GM23338 (cell line): Measurements from ENCODE around the gene TXNRD1. TPM values are rescaled to one million over a fixed set of nuclear protein-coding genes. Genes with fewer than 3 reads are reported as not detected.

Experiments used
- ATAC-seq: fragments of 200-7000 bp; cut with Tn5 transposase; 3 replicates; pipeline ENCODE4 v1.9.1; 2020
- DNase-seq: peaks from one replicate; pipeline ENCODE4 v3.0.0-alpha.2; 2015; ENCODE audit warnings: low spot score
- H2AFZ ChIP-seq: fragments of 200-600 bp; sonication (generic); 2 replicates; pipeline ENCODE4 v1.8.0; 2016; ENCODE audit warnings: antibody characterized with exemption, mild to moderate bottlenecking, moderate library complexity
- H3F3A ChIP-seq: fragments of 200-600 bp; sonication (generic); replicated peaks from 2 replicates; pipeline ENCODE4 v1.8.0; 2017; ENCODE audit warnings: antibody characterized with exemption, mixed run types, low read depth
- H3K27ac ChIP-seq: fragments of 200-600 bp; sonication (generic); 2 replicates; pipeline ENCODE4 v1.6.1; 2016; ENCODE audit warnings: low read depth
- H3K27me3 ChIP-seq: fragments of 200-600 bp; sonication (generic); 2 replicates; pipeline ENCODE4 v1.8.0; 2016; ENCODE audit warnings: mild to moderate bottlenecking, mixed run types, moderate library complexity; ENCODE audit not compliant: insufficient read depth
- H3K36me3 ChIP-seq: fragments of 200-600 bp; sonication (generic); 2 replicates; pipeline ENCODE4 v1.8.0; 2016; ENCODE audit warnings: mild to moderate bottlenecking; ENCODE audit not compliant: insufficient read depth
- H3K4me1 ChIP-seq: fragments of 200-600 bp; sonication (generic); 2 replicates; pipeline ENCODE4 v1.8.0; 2016; ENCODE audit warnings: mild to moderate bottlenecking, moderate library complexity; ENCODE audit not compliant: insufficient read depth
- H3K4me2 ChIP-seq: fragments of 200-600 bp; sonication (generic); 2 replicates; pipeline ENCODE4 v1.7.1; 2017; ENCODE audit warnings: mixed run types
- H3K4me3 ChIP-seq: fragments of 200-600 bp; sonication (generic); 2 replicates; pipeline ENCODE4 v1.6.1; 2016; ENCODE audit warnings: mixed run types
- H3K79me2 ChIP-seq: fragments of 200-600 bp; sonication (generic); replicated peaks from 2 replicates; pipeline ENCODE4 v1.8.0; 2017; ENCODE audit warnings: mild to moderate bottlenecking; ENCODE audit not compliant: insufficient read depth
- H3K9me2 ChIP-seq: fragments of 200-600 bp; sonication (generic); 2 replicates; pipeline ENCODE4 v1.8.0; 2017; ENCODE audit not compliant: insufficient read depth
- H4K20me1 ChIP-seq: fragments of 200-600 bp; sonication (generic); replicated peaks from 2 replicates; pipeline ENCODE4 v1.8.0; 2017; ENCODE audit warnings: mild to moderate bottlenecking; ENCODE audit not compliant: insufficient read depth
- H3K27ac Mint-ChIP-seq: 2 replicates; pipeline ENCODE4 v1.8.0; 2020; ENCODE audit warnings: inconsistent platforms, mild to moderate bottlenecking, moderate library complexity, mixed read lengths
- H3K27me3 Mint-ChIP-seq: 3 replicates; pipeline ENCODE4 v1.8.0; 2022; ENCODE audit warnings: low read depth, mild to moderate bottlenecking, moderate library complexity, mixed read lengths, inconsistent platforms; ENCODE audit not compliant: insufficient read depth, poor library complexity
- H3K36me3 Mint-ChIP-seq: 3 replicates; pipeline ENCODE4 v1.8.0; 2021; ENCODE audit warnings: low read depth, mild to moderate bottlenecking, inconsistent platforms, moderate library complexity, mixed read lengths
- H3K4me1 Mint-ChIP-seq: 3 replicates; pipeline ENCODE4 v1.8.0; 2020; ENCODE audit warnings: mild to moderate bottlenecking, inconsistent platforms, mixed read lengths
- H3K4me3 Mint-ChIP-seq: 3 replicates; pipeline ENCODE4 v1.8.0; 2021; ENCODE audit warnings: moderate library complexity, mild to moderate bottlenecking, inconsistent platforms, mixed read lengths
- H3K9me3 Mint-ChIP-seq: 3 replicates; pipeline ENCODE4 v1.8.0; 2020; ENCODE audit warnings: moderate library complexity, mild to moderate bottlenecking, inconsistent platforms, mixed read lengths
- CREB1 ChIP-seq: fragments of 250-450 bp; sonication (Bioruptor Pico); IDR thresholded peaks from 2 replicates; pipeline ENCODE4 v1.5.0; 2020; ENCODE audit warnings: low read depth, mild to moderate bottlenecking, moderate library complexity
- EZH2 ChIP-seq: fragments of 200-600 bp; sonication (generic); IDR thresholded peaks from one replicate; pipeline ENCODE4 v1.8.0; 2017; ENCODE audit warnings: antibody characterized with exemption, mild to moderate bottlenecking, low read depth; ENCODE audit not compliant: unreplicated experiment
- EZH2phosphoT487 ChIP-seq: fragments of 200-600 bp; sonication (generic); IDR thresholded peaks from one replicate; pipeline ENCODE4 v1.8.1; 2018; ENCODE audit warnings: antibody characterized with exemption; ENCODE audit not compliant: unreplicated experiment
- JUNB ChIP-seq: IDR thresholded peaks from one replicate; pipeline ENCODE4 v1.6.1; 2016; ENCODE audit warnings: antibody characterized with exemption; ENCODE audit not compliant: unreplicated experiment
- NANOG ChIP-seq: IDR thresholded peaks from 2 replicates; pipeline ENCODE4 v1.6.1; 2016; ENCODE audit warnings: antibody characterized with exemption, borderline replicate concordance
- POLR2AphosphoS5 ChIP-seq: IDR thresholded peaks from 2 replicates; pipeline ENCODE4 v1.6.1; 2016; ENCODE audit warnings: antibody characterized with exemption, low read depth
- STAT1 ChIP-seq: IDR thresholded peaks from one replicate; pipeline ENCODE4 v1.6.1; 2016; ENCODE audit warnings: antibody characterized with exemption; ENCODE audit not compliant: unreplicated experiment
- ZNF114 ChIP-seq: fragments of 250-450 bp; sonication (Bioruptor Pico); IDR thresholded peaks from 2 replicates; pipeline ENCODE4 v1.5.0; 2020; ENCODE audit warnings: mild to moderate bottlenecking, moderate library complexity
- ZNF331 ChIP-seq: fragments of 250-450 bp; sonication (Bioruptor Pico); IDR thresholded peaks from 2 replicates; pipeline ENCODE4 v1.5.0; 2020; ENCODE audit warnings: low read depth, mild to moderate bottlenecking, moderate library complexity
- polyA plus RNA-seq: library from polyadenylated mRNA; unstranded; fragments of >200 nt; fragmentation: Nextera tagmentation; extraction: Ambion mirVana; gene quantifications from 2 replicates; pipeline ENCODE4 v1.2.1, GENCODE V29; 2016
- total RNA-seq: library from RNA; depleted of rRNA; stranded (reverse); fragments of >200 nt; shearing (Covaris generic); gene quantifications from 2 replicates; pipeline ENCODE4 v1.2.3, GENCODE V29; 2014
- TF ChIP-seq, protein P1 (sequence below): fragments of 250-450 bp; sonication (Bioruptor Pico); IDR thresholded peaks from 2 replicates; pipeline ENCODE4 v1.5.0; 2020; ENCODE audit warnings: mild to moderate bottlenecking, moderate library complexity
- TF ChIP-seq, protein P2 (sequence below): IDR thresholded peaks from 2 replicates; pipeline ENCODE4 v1.6.1; 2016; ENCODE audit warnings: antibody characterized with exemption
- TF ChIP-seq, protein P3 (sequence below), 2 experiments: fragments of 200-600 bp in 1 of 2; sonication (generic) in 1 of 2; conservative IDR thresholded peaks; 2 replicates each; pipeline versions ENCODE4 v1.5.1 to v1.6.1; 2016 to 2017; ENCODE audit warnings: antibody characterized with exemption in 2 of 2, low read depth in 2 of 2, mild to moderate bottlenecking in 2 of 2, moderate library complexity in 1 of 2
- TF ChIP-seq, protein P4 (sequence below): IDR thresholded peaks from one replicate; pipeline ENCODE4 v1.6.1; 2018; ENCODE audit warnings: antibody characterized with exemption; ENCODE audit not compliant: unreplicated experiment

TXNRD1 gene
- total and polyA plus RNA-seq, 2 experiments from 2014 or later: 115 to 127 TPM

DNA sequence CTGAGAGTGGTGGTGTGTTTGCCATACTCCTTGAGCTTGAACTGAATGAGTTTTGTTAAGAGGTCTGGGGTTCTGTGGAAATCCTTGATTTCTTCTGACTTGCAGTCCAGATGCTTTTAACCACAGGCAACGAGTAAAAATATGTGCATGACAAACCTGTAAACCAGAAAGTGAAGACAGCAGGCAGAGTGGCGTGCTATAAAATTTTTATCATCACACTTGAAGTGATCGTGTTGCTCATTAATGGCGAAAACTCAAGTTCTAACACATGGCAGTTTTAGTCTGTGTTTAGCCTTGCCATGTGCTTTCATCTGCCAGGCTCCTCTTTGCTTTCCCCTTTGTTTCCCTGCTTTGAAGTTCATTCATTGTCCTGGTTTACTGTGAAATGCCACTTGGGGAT lies 28.0 kb downstream of the TXNRD1 start:
- Histone ChIP-seq H2AFZ (peak overlapping the region; percentile 63; the same call in 1 of the 2 replicates), H3K79me2 (no peaks in the 10 kb centered on the region), H3K36me3 (no peaks in the 10 kb centered on the region), H3K9me2 (no peaks in the 10 kb centered on the region), H3F3A (no peaks in the 10 kb centered on the region), H4K20me1 (no peaks in the 10 kb centered on the region), H3K27me3 (no peaks in the 10 kb centered on the region), H3K4me1 (peaks cover 4% of the 10 kb centered on the region; the same call in 1 of the 2 replicates), H3K4me2 (no peak overlapping the region), H3K4me3 (no peak overlapping the region), H3K27ac (no peak overlapping the region)
- peaks cover 5% of the 10 kb centered on the region for H3K27me3 Mint-ChIP-seq
- H3K27ac Mint-ChIP-seq: no peak overlapping the region
- DNase-seq (no peak), ATAC-seq (no peak)
- H3K36me3 Mint-ChIP-seq: no peaks in the 10 kb centered on the region
- peaks cover 6% of the 10 kb centered on the region for H3K4me1 Mint-ChIP-seq
- no peak overlapping the region for H3K4me3 Mint-ChIP-seq
- TF ChIP-seq POLR2AphosphoS5: no peak
- TF ChIP-seq, protein P1, sequence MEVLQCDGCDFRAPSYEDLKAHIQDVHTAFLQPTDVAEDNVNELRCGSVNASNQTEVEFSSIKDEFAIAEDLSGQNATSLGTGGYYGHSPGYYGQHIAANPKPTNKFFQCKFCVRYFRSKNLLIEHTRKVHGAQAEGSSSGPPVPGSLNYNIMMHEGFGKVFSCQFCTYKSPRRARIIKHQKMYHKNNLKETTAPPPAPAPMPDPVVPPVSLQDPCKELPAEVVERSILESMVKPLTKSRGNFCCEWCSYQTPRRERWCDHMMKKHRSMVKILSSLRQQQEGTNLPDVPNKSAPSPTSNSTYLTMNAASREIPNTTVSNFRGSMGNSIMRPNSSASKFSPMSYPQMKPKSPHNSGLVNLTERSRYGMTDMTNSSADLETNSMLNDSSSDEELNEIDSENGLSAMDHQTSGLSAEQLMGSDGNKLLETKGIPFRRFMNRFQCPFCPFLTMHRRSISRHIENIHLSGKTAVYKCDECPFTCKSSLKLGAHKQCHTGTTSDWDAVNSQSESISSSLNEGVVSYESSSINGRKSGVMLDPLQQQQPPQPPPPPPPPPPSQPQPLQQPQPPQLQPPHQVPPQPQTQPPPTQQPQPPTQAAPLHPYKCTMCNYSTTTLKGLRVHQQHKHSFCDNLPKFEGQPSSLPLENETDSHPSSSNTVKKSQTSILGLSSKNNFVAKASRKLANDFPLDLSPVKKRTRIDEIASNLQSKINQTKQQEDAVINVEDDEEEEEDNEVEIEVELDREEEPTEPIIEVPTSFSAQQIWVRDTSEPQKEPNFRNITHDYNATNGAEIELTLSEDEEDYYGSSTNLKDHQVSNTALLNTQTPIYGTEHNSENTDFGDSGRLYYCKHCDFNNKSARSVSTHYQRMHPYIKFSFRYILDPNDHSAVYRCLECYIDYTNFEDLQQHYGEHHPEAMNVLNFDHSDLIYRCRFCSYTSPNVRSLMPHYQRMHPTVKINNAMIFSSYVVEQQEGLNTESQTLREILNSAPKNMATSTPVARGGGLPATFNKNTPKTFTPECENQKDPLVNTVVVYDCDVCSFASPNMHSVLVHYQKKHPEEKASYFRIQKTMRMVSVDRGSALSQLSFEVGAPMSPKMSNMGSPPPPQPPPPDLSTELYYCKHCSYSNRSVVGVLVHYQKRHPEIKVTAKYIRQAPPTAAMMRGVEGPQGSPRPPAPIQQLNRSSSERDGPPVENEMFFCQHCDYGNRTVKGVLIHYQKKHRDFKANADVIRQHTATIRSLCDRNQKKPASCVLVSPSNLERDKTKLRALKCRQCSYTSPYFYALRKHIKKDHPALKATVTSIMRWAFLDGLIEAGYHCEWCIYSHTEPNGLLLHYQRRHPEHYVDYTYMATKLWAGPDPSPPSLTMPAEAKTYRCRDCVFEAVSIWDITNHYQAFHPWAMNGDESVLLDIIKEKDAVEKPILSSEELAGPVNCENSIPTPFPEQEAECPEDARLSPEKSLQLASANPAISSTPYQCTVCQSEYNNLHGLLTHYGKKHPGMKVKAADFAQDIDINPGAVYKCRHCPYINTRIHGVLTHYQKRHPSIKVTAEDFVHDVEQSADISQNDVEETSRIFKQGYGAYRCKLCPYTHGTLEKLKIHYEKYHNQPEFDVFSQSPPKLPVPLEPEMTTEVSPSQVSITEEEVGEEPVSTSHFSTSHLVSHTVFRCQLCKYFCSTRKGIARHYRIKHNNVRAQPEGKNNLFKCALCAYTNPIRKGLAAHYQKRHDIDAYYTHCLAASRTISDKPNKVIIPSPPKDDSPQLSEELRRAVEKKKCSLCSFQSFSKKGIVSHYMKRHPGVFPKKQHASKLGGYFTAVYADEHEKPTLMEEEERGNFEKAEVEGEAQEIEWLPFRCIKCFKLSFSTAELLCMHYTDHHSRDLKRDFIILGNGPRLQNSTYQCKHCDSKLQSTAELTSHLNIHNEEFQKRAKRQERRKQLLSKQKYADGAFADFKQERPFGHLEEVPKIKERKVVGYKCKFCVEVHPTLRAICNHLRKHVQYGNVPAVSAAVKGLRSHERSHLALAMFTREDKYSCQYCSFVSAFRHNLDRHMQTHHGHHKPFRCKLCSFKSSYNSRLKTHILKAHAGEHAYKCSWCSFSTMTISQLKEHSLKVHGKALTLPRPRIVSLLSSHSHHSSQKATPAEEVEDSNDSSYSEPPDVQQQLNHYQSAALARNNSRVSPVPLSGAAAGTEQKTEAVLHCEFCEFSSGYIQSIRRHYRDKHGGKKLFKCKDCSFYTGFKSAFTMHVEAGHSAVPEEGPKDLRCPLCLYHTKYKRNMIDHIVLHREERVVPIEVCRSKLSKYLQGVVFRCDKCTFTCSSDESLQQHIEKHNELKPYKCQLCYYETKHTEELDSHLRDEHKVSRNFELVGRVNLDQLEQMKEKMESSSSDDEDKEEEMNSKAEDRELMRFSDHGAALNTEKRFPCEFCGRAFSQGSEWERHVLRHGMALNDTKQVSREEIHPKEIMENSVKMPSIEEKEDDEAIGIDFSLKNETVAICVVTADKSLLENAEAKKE: no peak
- TF ChIP-seq, protein P2, sequence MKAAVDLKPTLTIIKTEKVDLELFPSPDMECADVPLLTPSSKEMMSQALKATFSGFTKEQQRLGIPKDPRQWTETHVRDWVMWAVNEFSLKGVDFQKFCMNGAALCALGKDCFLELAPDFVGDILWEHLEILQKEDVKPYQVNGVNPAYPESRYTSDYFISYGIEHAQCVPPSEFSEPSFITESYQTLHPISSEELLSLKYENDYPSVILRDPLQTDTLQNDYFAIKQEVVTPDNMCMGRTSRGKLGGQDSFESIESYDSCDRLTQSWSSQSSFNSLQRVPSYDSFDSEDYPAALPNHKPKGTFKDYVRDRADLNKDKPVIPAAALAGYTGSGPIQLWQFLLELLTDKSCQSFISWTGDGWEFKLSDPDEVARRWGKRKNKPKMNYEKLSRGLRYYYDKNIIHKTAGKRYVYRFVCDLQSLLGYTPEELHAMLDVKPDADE: no peak
- no peak for TF ChIP-seq ZNF114 (CRISPR knock-in tag)
- TF ChIP-seq, protein P3, sequence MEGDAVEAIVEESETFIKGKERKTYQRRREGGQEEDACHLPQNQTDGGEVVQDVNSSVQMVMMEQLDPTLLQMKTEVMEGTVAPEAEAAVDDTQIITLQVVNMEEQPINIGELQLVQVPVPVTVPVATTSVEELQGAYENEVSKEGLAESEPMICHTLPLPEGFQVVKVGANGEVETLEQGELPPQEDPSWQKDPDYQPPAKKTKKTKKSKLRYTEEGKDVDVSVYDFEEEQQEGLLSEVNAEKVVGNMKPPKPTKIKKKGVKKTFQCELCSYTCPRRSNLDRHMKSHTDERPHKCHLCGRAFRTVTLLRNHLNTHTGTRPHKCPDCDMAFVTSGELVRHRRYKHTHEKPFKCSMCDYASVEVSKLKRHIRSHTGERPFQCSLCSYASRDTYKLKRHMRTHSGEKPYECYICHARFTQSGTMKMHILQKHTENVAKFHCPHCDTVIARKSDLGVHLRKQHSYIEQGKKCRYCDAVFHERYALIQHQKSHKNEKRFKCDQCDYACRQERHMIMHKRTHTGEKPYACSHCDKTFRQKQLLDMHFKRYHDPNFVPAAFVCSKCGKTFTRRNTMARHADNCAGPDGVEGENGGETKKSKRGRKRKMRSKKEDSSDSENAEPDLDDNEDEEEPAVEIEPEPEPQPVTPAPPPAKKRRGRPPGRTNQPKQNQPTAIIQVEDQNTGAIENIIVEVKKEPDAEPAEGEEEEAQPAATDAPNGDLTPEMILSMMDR (conservative IDR thresholded peaks at IDR 0.05; ENCODE audit: low read depth in 2 of 2): no peak
- no peak for TF ChIP-seq JUNB
- no peak for TF ChIP-seq STAT1
- TF ChIP-seq, protein P4, sequence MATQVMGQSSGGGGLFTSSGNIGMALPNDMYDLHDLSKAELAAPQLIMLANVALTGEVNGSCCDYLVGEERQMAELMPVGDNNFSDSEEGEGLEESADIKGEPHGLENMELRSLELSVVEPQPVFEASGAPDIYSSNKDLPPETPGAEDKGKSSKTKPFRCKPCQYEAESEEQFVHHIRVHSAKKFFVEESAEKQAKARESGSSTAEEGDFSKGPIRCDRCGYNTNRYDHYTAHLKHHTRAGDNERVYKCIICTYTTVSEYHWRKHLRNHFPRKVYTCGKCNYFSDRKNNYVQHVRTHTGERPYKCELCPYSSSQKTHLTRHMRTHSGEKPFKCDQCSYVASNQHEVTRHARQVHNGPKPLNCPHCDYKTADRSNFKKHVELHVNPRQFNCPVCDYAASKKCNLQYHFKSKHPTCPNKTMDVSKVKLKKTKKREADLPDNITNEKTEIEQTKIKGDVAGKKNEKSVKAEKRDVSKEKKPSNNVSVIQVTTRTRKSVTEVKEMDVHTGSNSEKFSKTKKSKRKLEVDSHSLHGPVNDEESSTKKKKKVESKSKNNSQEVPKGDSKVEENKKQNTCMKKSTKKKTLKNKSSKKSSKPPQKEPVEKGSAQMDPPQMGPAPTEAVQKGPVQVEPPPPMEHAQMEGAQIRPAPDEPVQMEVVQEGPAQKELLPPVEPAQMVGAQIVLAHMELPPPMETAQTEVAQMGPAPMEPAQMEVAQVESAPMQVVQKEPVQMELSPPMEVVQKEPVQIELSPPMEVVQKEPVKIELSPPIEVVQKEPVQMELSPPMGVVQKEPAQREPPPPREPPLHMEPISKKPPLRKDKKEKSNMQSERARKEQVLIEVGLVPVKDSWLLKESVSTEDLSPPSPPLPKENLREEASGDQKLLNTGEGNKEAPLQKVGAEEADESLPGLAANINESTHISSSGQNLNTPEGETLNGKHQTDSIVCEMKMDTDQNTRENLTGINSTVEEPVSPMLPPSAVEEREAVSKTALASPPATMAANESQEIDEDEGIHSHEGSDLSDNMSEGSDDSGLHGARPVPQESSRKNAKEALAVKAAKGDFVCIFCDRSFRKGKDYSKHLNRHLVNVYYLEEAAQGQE: no peak
- TF ChIP-seq ZNF331 (CRISPR knock-in tag): no peak
- TF ChIP-seq EZH2phosphoT487: no peak
- no peak for TF ChIP-seq CREB1 (CRISPR knock-in tag)
- TF ChIP-seq NANOG: no peak
- no peak for TF ChIP-seq EZH2
- no peaks in the 10 kb centered on the region for H3K9me3 Mint-ChIP-seq
